DND-41 (cell line): ENCODE data around the gene AP1S3.

Source experiments
- ATAC-seq: fragments of 200-7000 bp; cut with Tn5 transposase; 3 replicates; pipeline ENCODE4 v1.9.1; 2021; ENCODE audit warnings: low read depth; ENCODE audit not compliant: insufficient read depth
- DNase-seq: peaks from one replicate; pipeline ENCODE4 v3.0.0-alpha.2; 2020
- H2AFZ ChIP-seq: 2 replicates; pipeline ENCODE4 v1.6.0; 2012; ENCODE audit warnings: low read depth, low read length
- H3K27ac ChIP-seq: 2 replicates; pipeline ENCODE4 v1.5.1; 2012; ENCODE audit warnings: low read length, inconsistent platforms
- H3K27me3 ChIP-seq: fragments of 200-600 bp; sonication (generic); 2 replicates; pipeline ENCODE4 v1.6.0; 2012; ENCODE audit warnings: low read length, mild to moderate bottlenecking, inconsistent platforms; ENCODE audit not compliant: insufficient read depth, poor library complexity
- H3K36me3 ChIP-seq: 2 replicates; pipeline ENCODE4 v1.5.1; 2012; ENCODE audit warnings: low read length, inconsistent platforms; ENCODE audit not compliant: insufficient read depth
- H3K4me1 ChIP-seq: 2 replicates; pipeline ENCODE4 v1.5.1; 2012; ENCODE audit warnings: mild to moderate bottlenecking, low read length; ENCODE audit not compliant: insufficient read depth
- H3K4me2 ChIP-seq: 2 replicates; pipeline ENCODE4 v1.6.0; 2012; ENCODE audit warnings: mild to moderate bottlenecking, moderate library complexity, low read length, inconsistent platforms; ENCODE audit not compliant: insufficient read depth
- H3K4me3 ChIP-seq, 2 experiments: fragments of 200-600 bp in 1 of 2; shearing (Covaris generic) in 1 of 2; 2 replicates each; pipeline ENCODE4 v1.5.1; 2012 to 2016; ENCODE audit warnings: inconsistent platforms in 2 of 2, low read length in 2 of 2, mild to moderate bottlenecking in 2 of 2, low read depth in 1 of 2, moderate library complexity in 1 of 2
- H3K79me2 ChIP-seq: 2 replicates; pipeline ENCODE4 v1.6.0; 2012; ENCODE audit warnings: low read length, inconsistent platforms; ENCODE audit not compliant: insufficient read depth
- H3K9ac ChIP-seq: 2 replicates; pipeline ENCODE4 v1.6.0; 2012; ENCODE audit warnings: low read depth, mild to moderate bottlenecking, inconsistent platforms, low read length, moderate library complexity
- H3K9me3 ChIP-seq: 2 replicates; pipeline ENCODE4 v1.5.1; 2012; ENCODE audit warnings: low read length, moderate library complexity, mild to moderate bottlenecking, inconsistent platforms; ENCODE audit not compliant: insufficient read depth, severe bottlenecking
- H4K20me1 ChIP-seq: 2 replicates; pipeline ENCODE4 v1.6.0; 2012; ENCODE audit warnings: low read length; ENCODE audit not compliant: insufficient read depth
- CTCF ChIP-seq: IDR thresholded peaks from 2 replicates; pipeline ENCODE4 v1.5.1; 2012; ENCODE audit warnings: borderline replicate concordance, low read length, moderate library complexity, mild to moderate bottlenecking; ENCODE audit not compliant: poor library complexity, severe bottlenecking; ENCODE audit errors: extremely low read depth
- EZH2 ChIP-seq: IDR thresholded peaks from 3 replicates; pipeline ENCODE4 v1.6.1; 2012; ENCODE audit warnings: borderline replicate concordance, low read depth, mild to moderate bottlenecking, moderate library complexity, low read length, inconsistent platforms; ENCODE audit not compliant: severe bottlenecking

Gene AP1S3

DNA sequence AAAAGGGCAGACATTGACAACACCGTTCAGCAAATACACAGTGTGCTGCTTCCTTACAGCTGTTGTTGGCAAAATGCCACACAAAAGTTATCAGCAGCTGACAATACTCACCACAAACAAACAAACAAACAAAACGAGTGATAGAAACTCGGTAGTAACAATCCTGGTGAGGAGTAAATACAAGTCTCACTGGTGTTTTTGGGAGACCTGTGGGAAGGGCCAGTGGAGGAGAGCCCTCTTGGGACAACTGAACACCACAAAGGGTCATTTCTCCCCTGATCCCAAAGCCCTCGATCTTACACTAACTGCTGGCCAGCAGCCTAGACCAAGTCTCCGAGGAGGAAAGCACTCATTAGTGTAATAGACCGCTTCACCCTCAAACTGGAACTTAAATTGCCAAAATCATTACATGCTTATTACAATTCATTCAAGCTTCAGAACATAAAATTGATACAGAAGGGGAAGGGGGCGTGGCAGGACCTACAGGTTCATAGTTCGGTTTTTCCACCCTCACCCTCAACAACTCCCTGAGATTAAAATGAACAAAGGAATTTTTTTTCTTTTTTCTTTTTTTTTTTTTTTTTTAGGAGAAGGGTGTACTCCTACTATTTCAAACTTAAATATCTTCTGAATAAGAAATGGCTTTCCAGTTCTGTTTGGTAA lies 5.0 kb downstream of the AP1S3 start:
- no peaks in the 10 kb centered on the region for H3K9me3 ChIP-seq
- no peak overlapping the region for H3K9ac ChIP-seq
- no peak overlapping the region for H3K4me2 ChIP-seq
- DNase-seq = no peak
- H3K27me3 ChIP-seq = no peaks in the 10 kb centered on the region
- peaks cover 8% of the 10 kb centered on the region; the same call in 1 of the 2 replicates for H3K4me1 ChIP-seq
- H3K27ac ChIP-seq = no peak overlapping the region
- no peak for TF ChIP-seq EZH2
- TF ChIP-seq CTCF = no peak
- H4K20me1 ChIP-seq = no peaks in the 10 kb centered on the region
- H3K36me3 ChIP-seq = no peaks in the 10 kb centered on the region
- no peak overlapping the region for H2AFZ ChIP-seq
- no peaks in the 10 kb centered on the region for H3K79me2 ChIP-seq
- no peak overlapping the region for H3K4me3 ChIP-seq
- ATAC-seq = no peak

- TF ChIP-seq CTCF (no peak), EZH2 (no peak)
- Histone ChIP-seq H3K27me3 (no peaks in the 10 kb centered on the region), H3K9me3 (no peaks in the 10 kb centered on the region), H3K9ac (no peak overlapping the region), H2AFZ (no peak overlapping the region), H3K79me2 (no peaks in the 10 kb centered on the region), H3K4me3 (no peak overlapping the region), H3K4me2 (no peak overlapping the region), H3K4me1 (no peaks in the 10 kb centered on the region), H3K36me3 (no peaks in the 10 kb centered on the region), H4K20me1 (no peaks in the 10 kb centered on the region), H3K27ac (no peak overlapping the region)
- ATAC-seq = no peak
- no peak for DNase-seq
These were observed 8.3 kb downstream of the AP1S3 start for GRCh38 chr2:223829128-223829527.

DNA sequence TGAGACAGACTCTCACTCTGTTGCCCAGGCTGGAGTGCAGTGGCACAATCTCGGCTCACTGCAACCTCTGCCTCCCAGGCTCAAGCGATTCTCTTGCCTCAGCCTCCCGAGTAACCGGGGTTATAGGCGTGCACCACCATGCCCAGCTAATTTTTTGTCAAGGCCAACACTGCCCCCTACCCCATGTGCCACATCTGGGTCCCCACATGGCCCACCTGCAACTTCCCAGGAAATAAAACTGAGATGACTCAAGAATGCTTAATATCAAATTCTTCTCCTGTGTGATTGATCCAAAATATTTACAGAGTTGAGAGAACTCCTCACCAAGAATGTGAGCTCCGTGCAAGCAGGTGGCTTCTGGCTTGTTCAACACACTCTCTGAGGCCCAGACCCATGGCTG lies 9.1 kb downstream of the AP1S3 start:
- ATAC-seq (no peak), DNase-seq (no peak)
- Histone ChIP-seq H3K9me3 (no peaks in the 10 kb centered on the region), H3K27me3 (no peaks in the 10 kb centered on the region), H3K4me1 (no peaks in the 10 kb centered on the region), H3K27ac (no peak overlapping the region), H3K4me3 (no peak overlapping the region), H3K36me3 (no peaks in the 10 kb centered on the region), H3K79me2 (no peaks in the 10 kb centered on the region), H3K4me2 (no peak overlapping the region), H2AFZ (no peak overlapping the region), H3K9ac (no peak overlapping the region), H4K20me1 (no peaks in the 10 kb centered on the region)
- no peak for TF ChIP-seq EZH2
- no peak for TF ChIP-seq CTCF
